HCT116 (cell line): ENCODE results near the gene MNX1. TPM values are rescaled to one million over a fixed set of nuclear protein-coding genes. Genes with fewer than 3 reads are reported as not detected.

Experiments used
- ATAC-seq: fragments of 200-7000 bp; cut with Tn5 transposase; 2 replicates; pipeline ENCODE4 v1.9.1; 2020; ENCODE audit warnings: mild to moderate bottlenecking, moderate library complexity
- BruUV-seq: library from RNA; stranded (reverse); fragments of 400-500 nt; replicated peaks from 2 replicates; lab custom pipeline; 2021; lab: Mats Ljungman, UMichigan
- CTCF ChIA-PET: fragments of 300-600 bp; sonication (Branson Sonifier 250); formaldehyde crosslinking; loops from one replicate; lab custom pipeline; 2021; ENCODE audit warnings: antibody characterized with exemption; lab: Charles Lee
- POLR2A ChIA-PET: fragments of 300-600, 350-600 bp; sonication (Branson Sonifier 250); formaldehyde crosslinking; loops from one replicate; lab custom pipeline; 2021; ENCODE audit warnings: antibody characterized with exemption; lab: Charles Lee
- RAD21 ChIA-PET, 2 experiments: fragments of 300-600 bp; sonication (Branson Sonifier 250); formaldehyde crosslinking; loops; one replicate each; lab custom pipeline; 2023; ENCODE audit warnings: low total read pairs in 2 of 2; ENCODE audit not compliant: uncharacterized antibody in 2 of 2, unreplicated experiment in 2 of 2, low non-redundant PET in 1 of 2; lab: Charles Lee
- DNase-seq: peaks from one replicate; pipeline ENCODE4 v3.0.0-alpha.2; 2010; ENCODE audit warnings: low read depth, low spot score
- H2AFZ ChIP-seq: fragments of 200-600 bp; shearing (Covaris generic), sonication (generic); 2 replicates; pipeline ENCODE4 v1.6.1; 2017; ENCODE audit warnings: low read depth, mixed run types, mixed read lengths, antibody characterized with exemption, low read length; ENCODE audit not compliant: poor library complexity, severe bottlenecking
- H3K27ac ChIP-seq: 2 replicates; pipeline ENCODE4 v1.5.1; 2012; ENCODE audit warnings: low read depth, low read length
- H3K27me3 ChIP-seq: fragments of 200-600 bp; sonication (generic); 2 replicates; pipeline ENCODE4 v1.6.1; 2016; ENCODE audit warnings: mixed run types, low read length, mixed read lengths; ENCODE audit not compliant: insufficient read depth
- H3K36me3 ChIP-seq, 2 experiments: fragments of 200-500 bp in 1 of 2; fragments of 200-600 bp in 1 of 2; sonication (Bioruptor generic) in 1 of 2; sonication (generic) in 1 of 2; 2 replicates each; pipeline versions ENCODE4 v1.5.1 to v1.6.1; 2014 to 2016; ENCODE audit warnings: low read length in 2 of 2, inconsistent platforms in 1 of 2, mixed read lengths in 1 of 2, mixed run types in 1 of 2; ENCODE audit not compliant: insufficient read depth in 2 of 2, control insufficient read depth in 1 of 2
- H3K4me1 ChIP-seq, 2 experiments: fragments of 200-600 bp in 1 of 2; sonication (generic) in 1 of 2; 2 replicates each; pipeline versions ENCODE4 v1.5.1 to v1.6.1; 2012 to 2017; ENCODE audit warnings: low read length in 2 of 2, inconsistent platforms in 1 of 2, mild to moderate bottlenecking in 1 of 2, mixed read lengths in 1 of 2, mixed run types in 1 of 2, moderate library complexity in 1 of 2; ENCODE audit not compliant: insufficient read depth in 2 of 2, control insufficient read depth in 1 of 2
- H3K4me2 ChIP-seq: fragments of 200-600 bp; sonication (generic); 2 replicates; pipeline ENCODE4 v1.6.1; 2017; ENCODE audit warnings: mixed run types, low read length, mixed read lengths
- H3K4me3 ChIP-seq, 2 experiments: fragments of 200-600 bp in 1 of 2; sonication (generic) in 1 of 2; replicated peaks in 1 of 2; 2 replicates each; pipeline ENCODE4 v1.5.1; 2011 to 2016; ENCODE audit warnings: low read length in 2 of 2, control low read depth in 1 of 2, low read depth in 1 of 2, mild to moderate bottlenecking in 1 of 2, mixed read lengths in 1 of 2, mixed run types in 1 of 2
- H3K79me2 ChIP-seq: fragments of 200-600 bp; sonication (generic); 2 replicates; pipeline ENCODE4 v1.6.1; 2017; ENCODE audit warnings: mild to moderate bottlenecking, mixed run types, low read length, moderate library complexity, mixed read lengths; ENCODE audit not compliant: insufficient read depth
- H3K9ac ChIP-seq: fragments of 200-600 bp; sonication (generic); 2 replicates; pipeline ENCODE4 v1.6.1; 2016; ENCODE audit warnings: low read length, mixed read lengths
- H3K9me2 ChIP-seq: fragments of 200-600 bp; sonication (generic), shearing (Covaris generic); 2 replicates; pipeline ENCODE4 v1.6.1; 2017; ENCODE audit warnings: mixed run types, mild to moderate bottlenecking, moderate library complexity; ENCODE audit not compliant: insufficient read depth
- H3K9me3 ChIP-seq, 2 experiments: fragments of 200-500 bp in 1 of 2; fragments of 200-600 bp in 1 of 2; sonication (Bioruptor generic) in 1 of 2; sonication (generic) in 1 of 2; 2 replicates each; pipeline ENCODE4 v1.6.1; 2014 to 2017; ENCODE audit warnings: low read length in 2 of 2, mixed read lengths in 2 of 2, inconsistent platforms in 1 of 2, low read depth in 1 of 2, mild to moderate bottlenecking in 1 of 2, mixed run types in 1 of 2, moderate library complexity in 1 of 2; ENCODE audit not compliant: control insufficient read depth in 1 of 2, insufficient read depth in 1 of 2
- H4K20me1 ChIP-seq: fragments of 200-600 bp; sonication (generic), shearing (Covaris generic); 2 replicates; pipeline ENCODE4 v1.6.1; 2017; ENCODE audit warnings: mixed run types, mild to moderate bottlenecking, moderate library complexity; ENCODE audit not compliant: insufficient read depth
- ATF3 ChIP-seq: IDR thresholded peaks from 2 replicates; pipeline ENCODE4 v1.6.1; 2012
- CBX3 ChIP-seq: IDR thresholded peaks from 2 replicates; pipeline ENCODE4 v1.6.1; 2012; ENCODE audit warnings: low read depth
- EGR1 ChIP-seq: IDR thresholded peaks from 2 replicates; pipeline ENCODE4 v1.6.1; 2012; ENCODE audit warnings: low read depth
- ELF1 ChIP-seq: IDR thresholded peaks from 2 replicates; pipeline ENCODE4 v1.6.1; 2012; ENCODE audit warnings: low read depth, borderline replicate concordance
- EZH2 ChIP-seq: fragments of 200-600 bp; sonication (generic); IDR thresholded peaks from 2 replicates; pipeline ENCODE4 v1.6.1; 2017; ENCODE audit warnings: antibody characterized with exemption, mixed run types
- EZH2phosphoT487 ChIP-seq: fragments of 200-600 bp; IDR thresholded peaks from 2 replicates; pipeline ENCODE4 v1.6.1; 2018; ENCODE audit warnings: antibody characterized with exemption, borderline replicate concordance
- JUND ChIP-seq: IDR thresholded peaks from 2 replicates; pipeline ENCODE4 v1.6.1; 2012
- MAX ChIP-seq: IDR thresholded peaks from 2 replicates; pipeline ENCODE4 v1.6.1; 2012
- POLR2A ChIP-seq: IDR thresholded peaks from 2 replicates; pipeline ENCODE4 v1.7.0; 2011; ENCODE audit warnings: borderline replicate concordance; ENCODE audit not compliant: insufficient read depth, insufficient read length; ENCODE audit errors: extremely low read depth
- POLR2AphosphoS5 ChIP-seq: IDR thresholded peaks from 2 replicates; pipeline ENCODE4 v1.6.1; 2011; ENCODE audit warnings: mild to moderate bottlenecking, low read depth, low read length, moderate library complexity
- RAD21 ChIP-seq: IDR thresholded peaks from 2 replicates; pipeline ENCODE4 v1.6.1; 2012; ENCODE audit warnings: low read depth, mild to moderate bottlenecking
- REST ChIP-seq: IDR thresholded peaks from 2 replicates; pipeline ENCODE4 v1.6.1; 2012; ENCODE audit warnings: low read depth
- SIN3A ChIP-seq: IDR thresholded peaks from 2 replicates; pipeline ENCODE4 v1.6.1; 2012; ENCODE audit warnings: low read depth
- SP1 ChIP-seq: IDR thresholded peaks from 2 replicates; pipeline ENCODE4 v1.6.1; 2012; ENCODE audit warnings: low read depth
- TCF7L2 ChIP-seq: IDR thresholded peaks from 2 replicates; pipeline ENCODE4 v1.7.0; 2011; ENCODE audit warnings: borderline replicate concordance, inconsistent platforms; ENCODE audit not compliant: insufficient read depth, insufficient read length; ENCODE audit errors: extremely low read depth
- ZFX ChIP-seq: fragments of 450-650 bp; IDR thresholded peaks from 2 replicates; pipeline ENCODE4 v1.6.1; 2017
- ZNF274 ChIP-seq: fragments of 200-500 bp; sonication (Bioruptor generic); IDR thresholded peaks from 2 replicates; pipeline ENCODE4 v1.6.1; 2014; ENCODE audit warnings: mild to moderate bottlenecking, low read depth, low read length, inconsistent platforms
- intact Hi-C: fragments of 100-400 bp; cut with micrococcal nuclease; formaldehyde crosslinking; loops from 2 replicates; pipeline ENCODE4 v1.10.0; 2022
- total RNA-seq: library from RNA; stranded (reverse); gene quantifications from one replicate; pipeline ENCODE4 v1.2.1, GENCODE V29; 2021; ENCODE audit not compliant: unreplicated experiment
- TF ChIP-seq, protein P1 (sequence below): IDR thresholded peaks from 2 replicates; pipeline ENCODE4 v1.6.1; 2011; ENCODE audit warnings: mild to moderate bottlenecking, low read length, moderate library complexity; ENCODE audit not compliant: insufficient replicate concordance; ENCODE audit errors: extremely low read depth
- TF ChIP-seq, protein P2 (sequence below), 3 experiments: fragments of 200-600 bp in 1 of 3; sonication (generic) in 1 of 3; IDR thresholded peaks in 2 of 3; conservative IDR thresholded peaks in 1 of 3; 2 replicates each; pipeline ENCODE4 v1.5.1; 2012 to 2017; ENCODE audit warnings: low read depth in 2 of 3, low read length in 2 of 3, antibody characterized with exemption in 1 of 3, borderline replicate concordance in 1 of 3, control low read depth in 1 of 3, mild to moderate bottlenecking in 1 of 3, mixed read lengths in 1 of 3, mixed run types in 1 of 3, moderate library complexity in 1 of 3; ENCODE audit not compliant: insufficient read depth in 1 of 3

MNX1 gene
- total RNA-seq, 1 experiment from 2014 or later, result 7.7 TPM

- intact Hi-C loops, result no loop called here
- TF ChIP-seq REST (no peak), ZFX (no peak), ZNF274 (no peak), EZH2 (no peak), RAD21 (no peak), ATF3 (no peak), POLR2A (no peak), CBX3 (no peak), EZH2phosphoT487 (no peak), POLR2AphosphoS5 (no peak), JUND (no peak), EGR1 (no peak), SP1 (no peak), TCF7L2 (no peak), MAX (no peak), ELF1 (no peak), SIN3A (no peak)
- TF ChIP-seq, protein P1, sequence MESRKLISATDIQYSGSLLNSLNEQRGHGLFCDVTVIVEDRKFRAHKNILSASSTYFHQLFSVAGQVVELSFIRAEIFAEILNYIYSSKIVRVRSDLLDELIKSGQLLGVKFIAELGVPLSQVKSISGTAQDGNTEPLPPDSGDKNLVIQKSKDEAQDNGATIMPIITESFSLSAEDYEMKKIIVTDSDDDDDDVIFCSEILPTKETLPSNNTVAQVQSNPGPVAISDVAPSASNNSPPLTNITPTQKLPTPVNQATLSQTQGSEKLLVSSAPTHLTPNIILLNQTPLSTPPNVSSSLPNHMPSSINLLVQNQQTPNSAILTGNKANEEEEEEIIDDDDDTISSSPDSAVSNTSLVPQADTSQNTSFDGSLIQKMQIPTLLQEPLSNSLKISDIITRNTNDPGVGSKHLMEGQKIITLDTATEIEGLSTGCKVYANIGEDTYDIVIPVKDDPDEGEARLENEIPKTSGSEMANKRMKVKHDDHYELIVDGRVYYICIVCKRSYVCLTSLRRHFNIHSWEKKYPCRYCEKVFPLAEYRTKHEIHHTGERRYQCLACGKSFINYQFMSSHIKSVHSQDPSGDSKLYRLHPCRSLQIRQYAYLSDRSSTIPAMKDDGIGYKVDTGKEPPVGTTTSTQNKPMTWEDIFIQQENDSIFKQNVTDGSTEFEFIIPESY, result no peak
- TF ChIP-seq, protein P2, sequence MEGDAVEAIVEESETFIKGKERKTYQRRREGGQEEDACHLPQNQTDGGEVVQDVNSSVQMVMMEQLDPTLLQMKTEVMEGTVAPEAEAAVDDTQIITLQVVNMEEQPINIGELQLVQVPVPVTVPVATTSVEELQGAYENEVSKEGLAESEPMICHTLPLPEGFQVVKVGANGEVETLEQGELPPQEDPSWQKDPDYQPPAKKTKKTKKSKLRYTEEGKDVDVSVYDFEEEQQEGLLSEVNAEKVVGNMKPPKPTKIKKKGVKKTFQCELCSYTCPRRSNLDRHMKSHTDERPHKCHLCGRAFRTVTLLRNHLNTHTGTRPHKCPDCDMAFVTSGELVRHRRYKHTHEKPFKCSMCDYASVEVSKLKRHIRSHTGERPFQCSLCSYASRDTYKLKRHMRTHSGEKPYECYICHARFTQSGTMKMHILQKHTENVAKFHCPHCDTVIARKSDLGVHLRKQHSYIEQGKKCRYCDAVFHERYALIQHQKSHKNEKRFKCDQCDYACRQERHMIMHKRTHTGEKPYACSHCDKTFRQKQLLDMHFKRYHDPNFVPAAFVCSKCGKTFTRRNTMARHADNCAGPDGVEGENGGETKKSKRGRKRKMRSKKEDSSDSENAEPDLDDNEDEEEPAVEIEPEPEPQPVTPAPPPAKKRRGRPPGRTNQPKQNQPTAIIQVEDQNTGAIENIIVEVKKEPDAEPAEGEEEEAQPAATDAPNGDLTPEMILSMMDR (IDR thresholded peaks at IDR 0.05 in 2 of 3, conservative IDR thresholded peaks at IDR 0.05 in 1 of 3; ENCODE audit: borderline replicate concordance in 1 of 3, insufficient read depth in 1 of 3, low read depth in 2 of 3, low read length in 2 of 3), result no peak
- POLR2A ChIA-PET, result no interaction called here
- no TSS peak for BruUV-seq
- H3K4me3 ChIP-seq, result no peak overlapping the region
- RAD21 ChIA-PET, result no interaction called here
- H2AFZ ChIP-seq, result no peak overlapping the region
- no peak overlapping the region for H3K9ac ChIP-seq
- no peaks in the 10 kb centered on the region for H4K20me1 ChIP-seq
- H3K9me2 ChIP-seq, result no peaks in the 10 kb centered on the region
- no peak overlapping the region for H3K4me2 ChIP-seq
- no peak for DNase-seq
- no peak for ATAC-seq
- H3K79me2 ChIP-seq, result no peaks in the 10 kb centered on the region
- CTCF ChIA-PET, result no interaction called here
- peaks cover 0 to 2% of the 10 kb centered on the region in 2 experiments; a peak in 2 of 4 replicates for H3K4me1 ChIP-seq
- no peaks in the 10 kb centered on the region for H3K36me3 ChIP-seq
- no peak overlapping the region for H3K27ac ChIP-seq
- 0 out of 2 replicates have a peak, but pooled peaks cover 3% of the 10 kb centered on the region for H3K27me3 ChIP-seq
- H3K9me3 ChIP-seq, result no peaks in the 10 kb centered on the region
These were observed 17.2 kb upstream of the MNX1 start for GRCh38 chr7:157027568-157028198.
